Keratinocyte (primary cell): ENCODE data around the gene ERBB4. TPM values are rescaled to one million over a fixed set of nuclear protein-coding genes. Genes with fewer than 3 reads are reported as not detected.

ENCODE experiments used
- DNase-seq: peaks from one replicate; pipeline ENCODE4 v3.0.0-alpha.2; 2011; ENCODE audit warnings: low read depth, missing footprints, low spot score
- FAIRE-seq: peaks from 2 replicates; lab custom pipeline; 2011; peaks lifted over from hg19 to GRCh38; lab: Jason Lieb, UNC
- H2AFZ ChIP-seq: 2 replicates; pipeline ENCODE4 v1.6.0; 2012; ENCODE audit warnings: low read length, control low read depth, inconsistent platforms; ENCODE audit not compliant: control insufficient read depth
- H3K27ac ChIP-seq: 2 replicates; pipeline ENCODE4 v1.5.1; 2011; ENCODE audit warnings: low read length; ENCODE audit not compliant: control insufficient read depth, insufficient read depth
- H3K27me3 ChIP-seq: 3 replicates; pipeline ENCODE4 v1.6.0; 2011; ENCODE audit warnings: low read length; ENCODE audit not compliant: control insufficient read depth, insufficient read depth; ENCODE audit errors: extremely low read depth
- H3K36me3 ChIP-seq, 2 experiments: 2 replicates in 1 of 2; 3 replicates in 1 of 2; pipeline ENCODE4 v1.5.1; 2011; ENCODE audit warnings: low read length in 2 of 2, mild to moderate bottlenecking in 1 of 2; ENCODE audit not compliant: control insufficient read depth in 2 of 2, insufficient read depth in 2 of 2; ENCODE audit errors: extremely low read depth in 1 of 2
- H3K4me1 ChIP-seq: 3 replicates; pipeline ENCODE4 v1.5.1; 2011; ENCODE audit warnings: low read length; ENCODE audit not compliant: control insufficient read depth, insufficient read depth; ENCODE audit errors: extremely low read depth
- H3K4me2 ChIP-seq: 3 replicates; pipeline ENCODE4 v1.6.0; 2011; ENCODE audit warnings: low read depth, low read length; ENCODE audit not compliant: control insufficient read depth, insufficient read depth; ENCODE audit errors: extremely low read depth
- H3K4me3 ChIP-seq, 3 experiments: fragments of 200-600 bp in 1 of 3; sonication (generic) in 1 of 3; 2 replicates in 2 of 3; 3 replicates in 1 of 3; pipeline ENCODE4 v1.5.1; 2011 to 2016; ENCODE audit warnings: low read length in 3 of 3, mild to moderate bottlenecking in 3 of 3, control low read depth in 2 of 3, inconsistent platforms in 1 of 3, low read depth in 1 of 3, mixed read lengths in 1 of 3, mixed run types in 1 of 3, moderate library complexity in 1 of 3; ENCODE audit not compliant: control insufficient read depth in 2 of 3, insufficient read depth in 2 of 3; ENCODE audit errors: extremely low read depth in 1 of 3
- H3K79me2 ChIP-seq: 2 replicates; pipeline ENCODE4 v1.6.0; 2012; ENCODE audit warnings: low read length; ENCODE audit not compliant: control insufficient read depth, insufficient read depth
- H3K9ac ChIP-seq: 3 replicates; pipeline ENCODE4 v1.6.0; 2011; ENCODE audit warnings: low read length; ENCODE audit not compliant: control insufficient read depth, insufficient read depth; ENCODE audit errors: extremely low read depth
- H3K9me1 ChIP-seq: 3 replicates; pipeline ENCODE4 v1.6.0; 2011; ENCODE audit warnings: low read length; ENCODE audit not compliant: control insufficient read depth, insufficient read depth; ENCODE audit errors: extremely low read depth
- H3K9me3 ChIP-seq: 2 replicates; pipeline ENCODE4 v1.5.1; 2012; ENCODE audit warnings: low read depth, low read length; ENCODE audit not compliant: control insufficient read depth
- H4K20me1 ChIP-seq: 3 replicates; pipeline ENCODE4 v1.6.0; 2011; ENCODE audit warnings: low read length; ENCODE audit not compliant: control insufficient read depth, insufficient read depth; ENCODE audit errors: extremely low read depth
- CTCF ChIP-seq, 3 experiments: IDR thresholded peaks in 1 of 3; conservative IDR thresholded peaks in 1 of 3; optimal IDR thresholded peaks in 1 of 3; 2 replicates in 2 of 3; 3 replicates in 1 of 3; pipeline versions ENCODE3 to v1.5.1; 2011; ENCODE audit warnings: low read length in 3 of 3, mild to moderate bottlenecking in 3 of 3, moderate library complexity in 2 of 3, control low read depth in 1 of 3, inconsistent platforms in 1 of 3; ENCODE audit not compliant: insufficient read depth in 2 of 3; ENCODE audit errors: extremely low read depth in 1 of 3
- EZH2 ChIP-seq: IDR thresholded peaks from one replicate; pipeline ENCODE4 v1.6.1; 2012; ENCODE audit warnings: inconsistent platforms, mild to moderate bottlenecking, low read length, moderate library complexity
- dilution Hi-C: fragments of 300-500 bp; cut with MboI; formaldehyde crosslinking; loops from one replicate; pipeline ENCODE4 v1.7.0; 2020; ENCODE audit warnings: low sequenced_read_pairs; ENCODE audit not compliant: extremely low pct_ligation_motif_present
- polyA plus RNA-seq, 5 experiments: library from polyadenylated mRNA; depleted of rRNA in 3 of 5; stranded (reverse) in 3 of 5; stranded (forward) in 1 of 5; unstranded in 1 of 5; fragments of >200 nt; gene quantifications; 1 replicate in 1 of 5; 2 replicates in 3 of 5; 3 replicates in 1 of 5; pipeline versions ENCODE4 v1.2.1 to v1.2.3, GENCODE V29; 2011 to 2012; ENCODE audit warnings: missing spikeins in 2 of 5, low read depth in 1 of 5, low replicate concordance in 1 of 5

Gene ERBB4
- polyA plus RNA-seq, 1 donor (not counting 4 experiments of a cell fraction or from before 2014, with no cell fraction given), result 0.01 TPM

- Histone ChIP-seq H3K9me1 (no peaks in the 10 kb centered on the region), H3K4me3 (no peak overlapping the region), H3K4me2 (no peak overlapping the region), H3K27me3 (no peaks in the 10 kb centered on the region), H2AFZ (no peak overlapping the region), H3K4me1 (no peaks in the 10 kb centered on the region), H3K36me3 (no peaks in the 10 kb centered on the region), H4K20me1 (no peaks in the 10 kb centered on the region), H3K79me2 (no peaks in the 10 kb centered on the region), H3K9ac (no peak overlapping the region), H3K9me3 (no peaks in the 10 kb centered on the region), H3K27ac (no peak overlapping the region)
- no peak for TF ChIP-seq EZH2
- no peak for TF ChIP-seq CTCF (optimal IDR thresholded peaks at IDR 0.05 in 1 of 3, IDR thresholded peaks at IDR 0.05 in 1 of 3, conservative IDR thresholded peaks at IDR 0.05 in 1 of 3; ENCODE audit: extremely low read depth in 1 of 3, insufficient read depth in 2 of 3, low read length in 3 of 3)
- dilution Hi-C loops, result no loop called here
- FAIRE-seq (no peak), DNase-seq (no peak)
Observed at GRCh38 chr2:212274215-212274614, 264.4 kb downstream of the ERBB4 start.

GRCh38 chr2:212271583-212271982 lies 267.0 kb downstream of the ERBB4 start:
- no peaks in the 10 kb centered on the region for H3K9me1 ChIP-seq
- H3K36me3 ChIP-seq, result no peaks in the 10 kb centered on the region
- dilution Hi-C loops, result no loop called here
- H3K27ac ChIP-seq, result no peak overlapping the region
- H4K20me1 ChIP-seq, result no peaks in the 10 kb centered on the region
- H3K4me1 ChIP-seq, result no peaks in the 10 kb centered on the region
- H2AFZ ChIP-seq, result no peak overlapping the region
- H3K9me3 ChIP-seq, result no peaks in the 10 kb centered on the region
- TF ChIP-seq EZH2 (no peak), CTCF (optimal IDR thresholded peaks at IDR 0.05 in 1 of 3, IDR thresholded peaks at IDR 0.05 in 1 of 3, conservative IDR thresholded peaks at IDR 0.05 in 1 of 3; ENCODE audit: extremely low read depth in 1 of 3, insufficient read depth in 2 of 3, low read length in 3 of 3) (no peak)
- DNase-seq (no peak), FAIRE-seq (no peak)
- H3K9ac ChIP-seq, result no peak overlapping the region
- H3K79me2 ChIP-seq, result no peaks in the 10 kb centered on the region
- no peaks in the 10 kb centered on the region for H3K27me3 ChIP-seq
- H3K4me2 ChIP-seq, result no peak overlapping the region
- H3K4me3 ChIP-seq, result no peak overlapping the region
